Measurements from ENCODE around the gene POMT2.
"Not testable (repeated sequence)": the region's sequence is repeated elsewhere in the genome, so short reads cannot be mapped to it uniquely, and the experiment has no call there.

Gene POMT2

GRCh38 chr14:77299771-77300170, 20.9 kb downstream of the POMT2 start:
- no peak for DNase-seq

GRCh38 chr14:77296906-77297305, 23.8 kb downstream of the POMT2 start:
- DNase-seq = no peak

GRCh38 chr14:77296155-77296554, 24.5 kb downstream of the POMT2 start:
- DNase-seq = no peak

GRCh38 chr14:77290705-77291104, 30.0 kb downstream of the POMT2 start:
- DNase-seq = no peak

- DNase-seq = no peak
These were observed 34.1 kb downstream of the POMT2 start for GRCh38 chr14:77286576-77286975.

- DNase-seq = no peak
These were observed 36.2 kb downstream of the POMT2 start for GRCh38 chr14:77284466-77284865.

GRCh38 chr14:77284066-77284465, 36.6 kb downstream of the POMT2 start:
- no peak for DNase-seq

- DNase-seq = no peak
These were observed 38.8 kb downstream of the POMT2 start for GRCh38 chr14:77281852-77282410.

- not testable (repeated sequence) for DNase-seq
These were observed 39.8 kb downstream of the POMT2 start for GRCh38 chr14:77280921-77281320.

GRCh38 chr14:77279719-77280118, 41.0 kb downstream of the POMT2 start:
- no peak for DNase-seq

GRCh38 chr14:77278461-77279230, 42.0 kb downstream of the POMT2 start:
- DNase-seq = no peak

- DNase-seq = no peak
These were observed 43.7 kb downstream of the POMT2 start for GRCh38 chr14:77276959-77277358.

GRCh38 chr14:77276295-77276935, 44.3 kb downstream of the POMT2 start:
- DNase-seq = no peak

GRCh38 chr14:77275601-77276017, 45.1 kb downstream of the POMT2 start:
- DNase-seq = no peak

- DNase-seq = no peak
These were observed 45.6 kb downstream of the POMT2 start for GRCh38 chr14:77275041-77275580.

- DNase-seq = no peak
These were observed 46.9 kb downstream of the POMT2 start for GRCh38 chr14:77273796-77274195.

- no peak for DNase-seq
These were observed 48.4 kb downstream of the POMT2 start for GRCh38 chr14:77272261-77272660.

- DNase-seq = no peak
These were observed 49.5 kb downstream of the POMT2 start, which contains the start of gene NGB for GRCh38 chr14:77271113-77271710. Gene NGB (minus strand): TSS chr14:77271206. CDS start chr14:77270937, 269 bp downstream.

GRCh38 chr14:77270361-77271112, 50.1 kb downstream of the POMT2 start:
- DNase-seq = no peak

GRCh38 chr14:77268989-77269600, 51.6 kb downstream of the POMT2 start:
- DNase-seq = no peak

- no peak for DNase-seq
These were observed 52.6 kb downstream of the POMT2 start for GRCh38 chr14:77267937-77268699.

Measured in activated CD4-positive, alpha-beta T cell treated with anti-CD3 and anti-CD28 coated beads, Interleukin-2, amount 50 U/mL, for 48 hours (primary cell).